NOMO-1 treated with DMSO at 0.1 percent for 48 hours (cell line): ENCODE data around the gene TMIGD1.

Experiments used
- DNase-seq: peaks from one replicate; lab custom pipeline; 2025; ENCODE audit not compliant: unreplicated experiment; lab: John Stamatoyannopoulos, UW

Gene TMIGD1

GRCh38 chr17:30333503-30334360, at the start of gene TMIGD1:
TMIGD1 (minus strand) TSS chr17:30334057; CDS start chr17:30332133, 1,924 bp downstream.
- no peak for DNase-seq

DNA sequence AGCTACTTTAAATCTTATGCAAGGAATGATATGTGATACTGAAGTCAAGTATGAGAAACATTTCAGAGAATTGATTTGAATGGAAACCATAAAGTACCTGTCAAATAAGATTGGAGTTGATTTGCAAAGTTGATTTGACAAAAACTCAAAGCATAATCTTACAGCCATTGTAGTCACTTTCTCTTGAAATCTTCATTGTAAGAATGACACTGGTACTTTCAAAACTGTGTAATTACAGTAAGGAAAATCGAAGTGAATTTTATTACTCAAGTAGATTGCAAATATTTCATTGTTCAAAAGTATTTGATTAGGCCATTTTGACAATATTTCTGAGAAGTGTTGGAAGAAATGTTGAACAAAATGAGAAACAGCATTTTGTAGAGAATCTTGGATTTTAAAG, 48.5 kb upstream of the TMIGD1 start:
- DNase-seq = no peak

- no peak for DNase-seq
Observed at GRCh38 chr17:30381340-30381659, 47.4 kb upstream of the TMIGD1 start.

GRCh38 chr17:30380643-30381339, 46.9 kb upstream of the TMIGD1 start:
- DNase-seq = peak; percentile 42

DNA sequence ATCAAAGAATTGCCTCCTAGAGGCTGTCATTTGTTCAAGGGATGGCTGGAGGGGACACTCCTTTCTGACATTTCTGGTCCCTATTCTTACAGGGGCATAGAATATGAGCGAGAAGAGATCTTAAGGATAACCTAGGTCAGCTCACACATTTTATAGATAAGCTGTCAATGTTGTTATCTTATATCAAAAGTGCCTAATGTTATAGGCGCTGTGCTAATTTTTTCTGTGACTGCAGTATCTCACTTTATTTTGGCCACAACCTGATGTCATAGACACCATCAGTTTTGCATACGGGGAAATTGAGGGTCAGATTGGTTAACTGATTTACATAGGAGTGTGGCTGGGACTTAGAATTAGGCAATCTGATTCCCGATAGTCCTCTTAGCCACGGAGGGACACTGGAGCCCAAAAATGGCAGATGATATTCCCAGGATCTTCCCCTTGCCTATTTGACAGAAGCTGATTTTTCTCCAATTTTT, 46.1 kb upstream of the TMIGD1 start:
- DNase-seq = peak; percentile 43

DNA sequence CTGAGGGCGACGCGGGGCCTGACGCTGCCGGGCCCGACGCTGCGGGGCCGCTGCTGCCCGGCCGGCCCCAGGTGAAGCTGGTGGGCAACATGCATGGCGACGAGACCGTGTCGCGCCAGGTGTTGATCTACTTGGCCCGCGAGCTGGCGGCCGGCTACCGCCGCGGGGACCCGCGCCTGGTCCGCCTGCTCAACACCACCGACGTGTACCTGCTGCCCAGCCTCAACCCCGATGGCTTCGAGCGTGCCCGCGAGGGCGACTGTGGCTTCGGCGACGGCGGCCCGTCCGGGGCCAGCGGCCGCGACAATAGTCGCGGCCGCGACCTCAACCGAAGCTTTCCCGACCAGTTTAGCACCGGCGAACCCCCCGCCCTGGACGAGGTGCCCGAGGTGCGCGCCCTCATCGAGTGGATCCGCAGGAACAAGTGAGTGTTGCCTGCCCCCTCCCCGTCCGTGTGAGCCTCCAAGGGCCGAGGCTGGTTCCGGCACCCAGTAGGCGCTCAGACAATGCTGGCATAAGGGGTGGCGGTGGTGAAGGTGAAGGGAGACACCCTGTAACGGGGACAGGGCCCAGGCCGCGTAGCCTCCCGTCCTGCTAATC, 45.5 kb upstream of the TMIGD1 start:
- DNase-seq = no peak

- DNase-seq = peak; percentile 89
Observed at GRCh38 chr17:30378825-30379302, 45.0 kb upstream of the TMIGD1 start, which contains the start of gene CPD. CPD (plus strand) TSS chr17:30378927; CDS start chr17:30378981, 54 bp downstream.

- no peak for DNase-seq
Observed at GRCh38 chr17:30378241-30378824, 44.5 kb upstream of the TMIGD1 start.

- DNase-seq = no peak
Observed at GRCh38 chr17:30377574-30378240, 43.9 kb upstream of the TMIGD1 start.

DNA sequence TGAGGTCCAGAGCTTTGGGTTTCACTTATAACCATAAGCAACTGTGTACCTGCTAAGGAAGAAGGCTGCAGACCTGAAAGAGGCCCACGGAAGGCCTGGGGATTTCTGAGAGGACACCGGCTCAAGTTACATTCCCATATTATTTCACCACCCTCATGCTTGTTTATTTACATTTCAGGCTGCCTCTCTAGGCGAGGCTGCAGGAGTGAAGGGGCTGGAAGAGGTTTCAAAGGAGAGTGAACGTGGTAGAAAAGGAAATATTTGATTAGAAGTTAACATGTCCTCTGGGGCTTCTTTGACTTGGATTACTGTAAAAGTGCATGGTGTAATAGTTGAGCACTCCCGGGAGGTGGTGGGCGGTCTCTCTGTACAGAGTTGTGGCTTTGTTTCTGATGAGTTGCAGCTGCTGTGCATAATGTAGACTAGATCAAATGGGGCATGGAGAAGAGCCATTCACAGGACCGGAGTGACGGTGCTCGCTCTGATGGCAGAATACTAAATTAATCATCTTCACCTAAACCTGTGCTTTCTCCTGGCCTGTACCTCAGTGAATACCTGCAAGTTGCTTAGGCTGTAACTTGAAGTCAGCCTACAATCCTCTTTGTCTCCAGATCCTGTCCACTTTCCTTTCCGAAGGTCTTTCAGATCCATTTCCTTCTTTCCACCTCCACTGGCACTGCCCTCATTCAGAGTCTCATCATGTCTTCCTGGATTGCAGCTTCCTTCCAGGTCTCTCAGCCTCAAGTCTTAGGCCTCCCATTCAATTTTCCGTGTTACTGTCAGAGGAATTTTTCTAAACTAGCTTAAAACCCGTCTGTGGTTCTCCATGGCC, 43.0 kb upstream of the TMIGD1 start:
- DNase-seq = no peak

GRCh38 chr17:30375661-30376060, 41.8 kb upstream of the TMIGD1 start:
- DNase-seq = no peak

DNA sequence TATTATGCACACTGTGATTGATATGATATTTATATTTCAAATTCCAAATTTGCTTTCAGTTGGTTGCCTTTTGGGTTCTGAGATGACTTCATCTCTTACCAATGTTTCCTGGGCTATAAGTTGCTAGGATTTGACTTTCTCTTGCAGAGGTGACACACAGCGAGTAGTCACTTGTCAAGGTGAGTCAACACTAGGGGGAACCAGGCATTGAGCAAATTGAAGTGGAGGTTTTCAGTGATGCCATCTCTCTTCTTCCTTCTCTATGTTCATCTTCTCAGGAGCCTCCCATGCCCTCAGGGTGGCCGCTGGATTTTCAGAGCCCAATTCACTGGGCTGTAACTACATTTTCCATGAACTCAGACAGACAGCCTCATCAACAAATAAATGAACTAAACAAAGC, 38.9 kb upstream of the TMIGD1 start:
- DNase-seq = no peak

DNA sequence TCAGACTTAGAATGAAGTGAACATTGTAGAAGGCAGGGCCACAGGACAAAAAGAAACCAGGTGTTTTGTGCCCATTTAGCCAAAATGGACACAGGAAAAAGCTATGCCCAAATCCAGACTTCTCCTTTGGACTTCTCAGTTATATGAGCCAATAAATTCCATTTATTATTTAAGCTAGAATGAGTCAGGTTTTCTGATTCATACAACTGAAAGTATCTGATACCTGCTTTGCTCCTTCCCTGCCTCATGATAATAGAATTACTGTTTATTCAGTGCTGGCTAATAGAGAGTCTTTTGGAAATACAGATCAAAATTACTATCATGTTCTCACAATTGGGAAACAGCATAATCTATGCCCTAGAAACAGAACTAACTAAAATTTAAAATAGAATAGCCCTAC, 36.1 kb upstream of the TMIGD1 start:
- DNase-seq = no peak

- DNase-seq = peak; percentile 75
Observed at GRCh38 chr17:30368912-30369720, 35.3 kb upstream of the TMIGD1 start.

- no peak for DNase-seq
Observed at GRCh38 chr17:30366536-30366935, 32.7 kb upstream of the TMIGD1 start.

GRCh38 chr17:30363715-30364202, 29.9 kb upstream of the TMIGD1 start:
- DNase-seq = peak; percentile 91

DNA sequence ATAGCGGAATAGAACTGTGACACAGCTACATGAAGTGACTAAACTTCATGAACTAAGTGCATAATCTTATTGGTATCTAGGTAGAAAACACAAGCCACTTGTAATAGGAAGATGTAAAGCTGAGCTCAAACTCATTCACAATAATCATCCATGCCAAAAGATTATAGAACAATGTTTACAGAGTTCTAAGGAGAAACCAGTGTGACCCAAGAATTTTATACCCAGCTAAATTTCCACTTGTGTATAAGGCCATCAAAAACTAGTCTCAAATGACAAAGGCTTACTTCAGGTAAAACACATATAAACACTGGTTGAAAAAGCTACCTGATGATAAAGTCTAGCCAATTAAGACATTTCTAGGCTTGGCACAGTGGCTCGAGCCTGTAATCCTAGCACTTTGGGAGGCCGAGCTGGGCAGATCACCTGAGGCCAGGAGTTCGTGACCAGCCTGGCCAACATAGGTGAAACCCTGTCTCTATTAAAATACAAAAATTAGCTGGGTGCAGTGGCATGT, 28.0 kb upstream of the TMIGD1 start:
- DNase-seq = no peak

DNA sequence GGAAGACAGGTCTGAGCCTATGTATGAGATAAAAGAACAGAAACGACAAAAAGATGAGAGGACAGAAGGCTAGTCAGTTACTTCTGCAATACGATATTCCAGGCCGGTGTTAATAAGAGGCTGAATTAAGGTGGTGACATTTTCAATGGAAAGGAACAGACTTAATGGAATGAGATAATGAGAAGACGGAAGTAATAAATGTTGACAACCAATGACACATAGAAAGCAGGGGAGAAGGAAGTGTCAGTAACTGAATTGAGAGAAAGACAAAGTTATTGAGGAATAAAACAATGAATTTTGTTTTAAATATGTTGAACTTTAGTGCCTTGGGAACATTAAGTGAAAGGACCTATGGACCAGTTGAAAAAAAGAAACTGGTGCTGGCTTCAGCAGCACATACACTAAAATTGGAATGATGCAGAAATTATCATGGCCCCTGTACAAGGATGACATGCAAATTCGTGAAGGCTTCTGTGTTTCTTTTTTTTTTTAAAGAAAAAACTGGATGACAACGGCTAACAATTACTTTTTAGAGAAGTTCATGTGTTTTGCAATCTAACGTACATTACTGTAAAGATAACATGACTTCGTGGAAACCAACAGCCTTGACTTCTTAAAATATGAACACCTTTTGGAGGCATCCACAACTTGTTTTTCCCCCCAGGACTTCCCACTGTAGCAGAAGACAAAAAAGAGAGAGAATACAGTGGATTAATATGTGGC, 26.4 kb upstream of the TMIGD1 start:
- DNase-seq = peak; percentile 97
